Thymus (tissue), 11 donors: Measurements from ENCODE around the gene MYCBP2. TPM values are rescaled to one million over a fixed set of nuclear protein-coding genes. Genes with fewer than 3 reads are reported as not detected.

Experiments
- DNase-seq, 9 donors: peaks; one replicate each; pipeline ENCODE4 v3.0.0-alpha.2; 2013; ENCODE audit warnings: low spot score in 9 of 9, low read depth in 6 of 9, missing footprints in 1 of 9
- H3K27ac ChIP-seq, 2 donors: one replicate each; pipeline ENCODE4 v1.5.1; 2013; ENCODE audit warnings: control low read depth in 1 of 2, low read depth in 1 of 2, low read length in 1 of 2, mild to moderate bottlenecking in 1 of 2, moderate library complexity in 1 of 2
- H3K27me3 ChIP-seq, 2 donors: one replicate each; pipeline ENCODE4 v1.5.1; 2013; ENCODE audit warnings: low read length in 1 of 2; ENCODE audit not compliant: control insufficient read depth in 2 of 2, insufficient read depth in 1 of 2
- H3K36me3 ChIP-seq, 2 donors: one replicate each; pipeline ENCODE4 v1.5.1; 2013; ENCODE audit warnings: low read length in 1 of 2, mild to moderate bottlenecking in 1 of 2, moderate library complexity in 1 of 2; ENCODE audit not compliant: control insufficient read depth in 2 of 2, insufficient read depth in 2 of 2
- H3K4me1 ChIP-seq, 2 donors: one replicate each; pipeline ENCODE4 v1.5.1; 2013; ENCODE audit warnings: low read length in 2 of 2; ENCODE audit not compliant: control insufficient read depth in 2 of 2, insufficient read depth in 2 of 2
- H3K4me3 ChIP-seq, 2 donors: one replicate each; pipeline ENCODE4 v1.5.1; 2013; ENCODE audit warnings: low read length in 2 of 2, control low read depth in 1 of 2, mild to moderate bottlenecking in 1 of 2
- H3K9me3 ChIP-seq, 2 donors: one replicate each; pipeline ENCODE4 v1.5.1; 2013; ENCODE audit warnings: low read length in 1 of 2, mild to moderate bottlenecking in 1 of 2; ENCODE audit not compliant: control insufficient read depth in 2 of 2, insufficient read depth in 1 of 2
- WGBS: extraction: QIAGEN DNeasy Blood & Tissue Kit; methylation state at CpG from one replicate; pipeline ENCODE4 v1.1.7; 2013; 5-methylcytosine and 5-hydroxymethylcytosine counted together
- polyA plus RNA-seq: library from polyadenylated mRNA; stranded (reverse); fragments of 200-250 nt; gene quantifications from one replicate; pipeline ENCODE4 v1.2.3, GENCODE V29; 2013
- total RNA-seq: library from RNA; stranded (reverse); fragments of 120-200 nt; gene quantifications from one replicate; pipeline ENCODE4 v1.2.4, GENCODE V29; 2013
- donor health status: healthy.

The MYCBP2 gene
- total and polyA plus RNA-seq, 2 donors, result 63.3 to 65.3 TPM

- no peak for DNase-seq
- H3K27ac ChIP-seq, result no peak overlapping the region
- H3K9me3 ChIP-seq, result no peaks in the 10 kb centered on the region
- WGBS, result 94% methylated on average over 3 of the region's 3 CpGs
- peaks cover 18 to 80% of the 10 kb centered on the region in 2 donors for H3K36me3 ChIP-seq
- H3K4me3 ChIP-seq, result no peak overlapping the region
- H3K4me1 ChIP-seq, result no peaks in the 10 kb centered on the region
- H3K27me3 ChIP-seq, result no peaks in the 10 kb centered on the region
Measured at GRCh38 chr13:77056382-77056781, 270.5 kb downstream of the MYCBP2 start.

- DNase-seq, result no peak
- peaks cover 19 to 83% of the 10 kb centered on the region in 2 donors for H3K36me3 ChIP-seq
- H3K9me3 ChIP-seq, result no peaks in the 10 kb centered on the region
- no peak overlapping the region for H3K27ac ChIP-seq
- no peaks in the 10 kb centered on the region for H3K27me3 ChIP-seq
- H3K4me3 ChIP-seq, result no peak overlapping the region
- no peaks in the 10 kb centered on the region for H3K4me1 ChIP-seq
- over 99% methylated on average over 2 of the region's 2 CpGs for WGBS
Measured at GRCh38 chr13:77055158-77055557, 271.7 kb downstream of the MYCBP2 start.

- Histone ChIP-seq H3K9me3 (no peaks in the 10 kb centered on the region), H3K27ac (no peak overlapping the region), H3K4me3 (no peak overlapping the region), H3K36me3 (peaks cover 26 to 88% of the 10 kb centered on the region in 2 donors), H3K4me1 (no peaks in the 10 kb centered on the region), H3K27me3 (no peaks in the 10 kb centered on the region)
- 98% methylated on average over 4 of the region's 4 CpGs for WGBS
- no peak for DNase-seq
Measured at GRCh38 chr13:77053192-77053591, 273.7 kb downstream of the MYCBP2 start.

GRCh38 chr13:77048681-77049080 is 278.2 kb downstream of the MYCBP2 start:
- 77% methylated on average over 4 of the region's 4 CpGs for WGBS
- H3K4me3 ChIP-seq, result no peak overlapping the region
- H3K27me3 ChIP-seq, result no peaks in the 10 kb centered on the region
- no peak overlapping the region for H3K27ac ChIP-seq
- peaks cover 31 to 70% of the 10 kb centered on the region in 2 donors for H3K36me3 ChIP-seq
- H3K4me1 ChIP-seq, result no peaks in the 10 kb centered on the region
- no peak for DNase-seq
- H3K9me3 ChIP-seq, result no peaks in the 10 kb centered on the region

- no peaks in the 10 kb centered on the region for H3K27me3 ChIP-seq
- H3K27ac ChIP-seq, result no peak overlapping the region
- WGBS, result 96% methylated on average over 8 of the region's 8 CpGs
- no peak overlapping the region for H3K4me3 ChIP-seq
- H3K9me3 ChIP-seq, result no peaks in the 10 kb centered on the region
- no peak for DNase-seq
- peaks cover 33 to 61% of the 10 kb centered on the region in 2 donors for H3K36me3 ChIP-seq
- no peaks in the 10 kb centered on the region for H3K4me1 ChIP-seq
Measured at GRCh38 chr13:77047649-77048343, 279.1 kb downstream of the MYCBP2 start.

- Histone ChIP-seq H3K27ac (no peak overlapping the region), H3K9me3 (no peaks in the 10 kb centered on the region), H3K36me3 (peaks cover 15 to 16% of the 10 kb centered on the region in 2 donors), H3K4me3 (no peak overlapping the region), H3K4me1 (no peaks in the 10 kb centered on the region), H3K27me3 (no peaks in the 10 kb centered on the region)
- no peak for DNase-seq
- WGBS, result 86% methylated on average over 5 of the region's 5 CpGs
Measured at GRCh38 chr13:77042566-77043177, 284.2 kb downstream of the MYCBP2 start.

GRCh38 chr13:77040835-77041234 is 286.1 kb downstream of the MYCBP2 start:
- WGBS, result 96% methylated on average over 9 of the region's 9 CpGs
- Histone ChIP-seq H3K4me3 (no peak overlapping the region), H3K36me3 (peaks cover 5 to 10% of the 10 kb centered on the region in 2 donors), H3K4me1 (no peaks in the 10 kb centered on the region), H3K9me3 (no peaks in the 10 kb centered on the region), H3K27ac (no peak overlapping the region), H3K27me3 (no peaks in the 10 kb centered on the region)
- no peak for DNase-seq

- no peak overlapping the region for H3K4me3 ChIP-seq
- H3K4me1 ChIP-seq, result no peaks in the 10 kb centered on the region
- H3K27ac ChIP-seq, result no peak overlapping the region
- peaks cover 3 to 8% of the 10 kb centered on the region in 2 donors for H3K36me3 ChIP-seq
- H3K27me3 ChIP-seq, result no peaks in the 10 kb centered on the region
- no peaks in the 10 kb centered on the region for H3K9me3 ChIP-seq
- no peak for DNase-seq
- WGBS, result 97% methylated on average over 7 of the region's 7 CpGs
Measured at GRCh38 chr13:77040076-77040475, 286.8 kb downstream of the MYCBP2 start.

GRCh38 chr13:77038907-77039480 is 287.9 kb downstream of the MYCBP2 start:
- Histone ChIP-seq H3K4me1 (no peaks in the 10 kb centered on the region), H3K36me3 (peaks cover 0 to 5% of the 10 kb centered on the region in 2 donors), H3K9me3 (no peaks in the 10 kb centered on the region), H3K27ac (no peak overlapping the region), H3K27me3 (no peaks in the 10 kb centered on the region), H3K4me3 (no peak overlapping the region)
- DNase-seq, result no peak
- 68% methylated on average over 5 of the region's 5 CpGs for WGBS
